Liver (tissue), 9 donors: Measurements from ENCODE around the gene TSSK2. TPM values are rescaled to one million over a fixed set of nuclear protein-coding genes. Genes with fewer than 3 reads are reported as not detected.

Source experiments
- DNase-seq: peaks from one replicate; pipeline ENCODE4 v3.0.0-alpha.2; 2017; ENCODE audit warnings: low spot score
- H3K27ac ChIP-seq, 2 donors: one replicate each; pipeline ENCODE4 v1.7.0; 2013; ENCODE audit warnings: inconsistent platforms in 2 of 2, low read length in 2 of 2, control low read depth in 1 of 2, low read depth in 1 of 2, mild to moderate bottlenecking in 1 of 2
- H3K27me3 ChIP-seq, 4 donors: one replicate each; pipeline versions ENCODE4 v1.6.1 to v1.7.0; 2013; ENCODE audit warnings: low read length in 3 of 4, inconsistent platforms in 1 of 4, mild to moderate bottlenecking in 1 of 4, moderate library complexity in 1 of 4; ENCODE audit not compliant: control insufficient read depth in 4 of 4, insufficient read depth in 4 of 4
- H3K36me3 ChIP-seq, 4 donors: one replicate each; pipeline versions ENCODE4 v1.6.1 to v1.7.0; 2013; ENCODE audit warnings: low read length in 3 of 4, mild to moderate bottlenecking in 3 of 4, low read depth in 1 of 4, moderate library complexity in 1 of 4; ENCODE audit not compliant: control insufficient read depth in 4 of 4, insufficient read depth in 3 of 4
- H3K4me1 ChIP-seq, 4 donors: one replicate each; pipeline versions ENCODE4 v1.6.1 to v1.7.0; 2013; ENCODE audit warnings: low read length in 3 of 4, mild to moderate bottlenecking in 3 of 4, moderate library complexity in 1 of 4; ENCODE audit not compliant: control insufficient read depth in 4 of 4, insufficient read depth in 4 of 4
- H3K4me3 ChIP-seq, 3 donors: one replicate each; pipeline versions ENCODE4 v1.6.1 to v1.7.0; 2013; ENCODE audit warnings: low read length in 3 of 3, control low read depth in 1 of 3, low read depth in 1 of 3, mild to moderate bottlenecking in 1 of 3
- H3K9ac ChIP-seq, 2 donors: one replicate each; pipeline ENCODE4 v1.7.0; 2013; ENCODE audit warnings: low read length in 2 of 2, mild to moderate bottlenecking in 2 of 2, moderate library complexity in 2 of 2, control low read depth in 1 of 2, low read depth in 1 of 2
- H3K9me3 ChIP-seq, 4 donors: one replicate each; pipeline versions ENCODE4 v1.6.1 to v1.7.0; 2013; ENCODE audit warnings: low read length in 3 of 4; ENCODE audit not compliant: control insufficient read depth in 4 of 4
- EGR1 ChIP-seq, 2 donors: IDR thresholded peaks; 2 replicates each; pipeline ENCODE4 v1.6.1; 2016 to 2018; ENCODE audit warnings: antibody characterized with exemption in 2 of 2, low read depth in 2 of 2
- FOXA1 ChIP-seq: IDR thresholded peaks from 2 replicates; pipeline ENCODE4 v1.6.1; 2016; ENCODE audit warnings: antibody characterized with exemption
- FOXA2 ChIP-seq: IDR thresholded peaks from 2 replicates; pipeline ENCODE4 v1.6.1; 2016; ENCODE audit warnings: antibody characterized with exemption
- GABPA ChIP-seq, 2 donors: IDR thresholded peaks in 1 of 2; conservative IDR thresholded peaks in 1 of 2; 2 replicates each; pipeline ENCODE4 v1.6.1; 2016; ENCODE audit warnings: antibody characterized with exemption in 2 of 2, mild to moderate bottlenecking in 1 of 2, moderate library complexity in 1 of 2
- HNF4A ChIP-seq, 2 donors: conservative IDR thresholded peaks; 2 replicates each; pipeline ENCODE4 v1.6.1; 2016; ENCODE audit warnings: antibody characterized with exemption in 2 of 2, mild to moderate bottlenecking in 2 of 2
- HNF4G ChIP-seq: IDR thresholded peaks from 2 replicates; pipeline ENCODE4 v1.6.1; 2016; ENCODE audit warnings: antibody characterized with exemption
- JUND ChIP-seq, 2 donors: IDR thresholded peaks; 2 replicates each; pipeline ENCODE4 v1.6.1; 2016; ENCODE audit warnings: antibody characterized with exemption in 2 of 2
- NR2F2 ChIP-seq: IDR thresholded peaks from 2 replicates; pipeline ENCODE4 v1.6.1; 2016; ENCODE audit warnings: antibody characterized with exemption
- RAD21 ChIP-seq, 2 donors: IDR thresholded peaks; 2 replicates each; pipeline ENCODE4 v1.6.1; 2016; ENCODE audit warnings: antibody characterized with exemption in 2 of 2, mild to moderate bottlenecking in 2 of 2
- SP1 ChIP-seq: IDR thresholded peaks from 2 replicates; pipeline ENCODE4 v1.6.1; 2018; ENCODE audit warnings: antibody characterized with exemption, mild to moderate bottlenecking
- YY1 ChIP-seq: IDR thresholded peaks from 2 replicates; pipeline ENCODE4 v1.6.1; 2016; ENCODE audit warnings: antibody characterized with exemption, mild to moderate bottlenecking
- WGBS: extraction: QIAGEN DNeasy Blood & Tissue Kit; methylation state at CpG from one replicate; pipeline ENCODE4 v1.1.7; 2013; 5-methylcytosine and 5-hydroxymethylcytosine counted together
- polyA plus RNA-seq, 2 donors: library from polyadenylated mRNA; stranded (reverse) in 1 of 2; unstranded in 1 of 2; fragments of 200-250 nt in 1 of 2; fragments of >200 nt in 1 of 2; fragmentation: Nextera tagmentation in 1 of 2; extraction: Ambion mirVana in 1 of 2; gene quantifications; one replicate each; pipeline versions ENCODE4 v1.2.1 to v1.2.3, GENCODE V29; 2013 to 2015
- total RNA-seq, 2 donors: library from RNA; depleted of rRNA; stranded (reverse); fragments of >200 nt; gene quantifications; one replicate each; pipeline ENCODE4 v1.2.3, GENCODE V29; 2014
- TF ChIP-seq, protein P1 (sequence below): IDR thresholded peaks from 2 replicates; pipeline ENCODE4 v1.6.1; 2016; ENCODE audit warnings: antibody characterized with exemption
- TF ChIP-seq, protein P2 (sequence below): IDR thresholded peaks from 2 replicates; pipeline ENCODE4 v1.6.1; 2016; ENCODE audit warnings: antibody characterized with exemption
- TF ChIP-seq, protein P3 (sequence below): fragments of 150-350 bp; IDR thresholded peaks from 2 replicates; pipeline ENCODE4 v1.5.1; 2017; ENCODE audit warnings: improper control_type of control experiment, low read depth, low read length; ENCODE audit not compliant: missing input control
- TF ChIP-seq, protein P4 (sequence below): IDR thresholded peaks from 2 replicates; pipeline ENCODE4 v1.6.1; 2016; ENCODE audit warnings: antibody characterized with exemption
- TF ChIP-seq, protein P5 (sequence below): IDR thresholded peaks from 2 replicates; pipeline ENCODE4 v1.6.1; 2016; ENCODE audit warnings: antibody characterized with exemption, mild to moderate bottlenecking
- donor health status: healthy.
- donor health status: healthy.
- donor health status: healthy.
- donor health status: healthy.
- donor health status: healthy.

Gene TSSK2
- total and polyA plus RNA-seq, 4 donors: 0.08 TPM; not detected in 3

DNA sequence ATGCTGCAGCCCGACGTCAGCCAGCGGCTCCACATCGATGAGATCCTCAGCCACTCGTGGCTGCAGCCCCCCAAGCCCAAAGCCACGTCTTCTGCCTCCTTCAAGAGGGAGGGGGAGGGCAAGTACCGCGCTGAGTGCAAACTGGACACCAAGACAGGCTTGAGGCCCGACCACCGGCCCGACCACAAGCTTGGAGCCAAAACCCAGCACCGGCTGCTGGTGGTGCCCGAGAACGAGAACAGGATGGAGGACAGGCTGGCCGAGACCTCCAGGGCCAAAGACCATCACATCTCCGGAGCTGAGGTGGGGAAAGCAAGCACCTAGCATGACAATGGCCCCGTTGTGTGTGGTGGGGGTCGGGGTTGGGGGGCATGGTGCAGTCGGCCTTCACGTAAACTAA is 1.0 kb downstream of the TSSK2 start (continued):
- TF ChIP-seq, protein P1, sequence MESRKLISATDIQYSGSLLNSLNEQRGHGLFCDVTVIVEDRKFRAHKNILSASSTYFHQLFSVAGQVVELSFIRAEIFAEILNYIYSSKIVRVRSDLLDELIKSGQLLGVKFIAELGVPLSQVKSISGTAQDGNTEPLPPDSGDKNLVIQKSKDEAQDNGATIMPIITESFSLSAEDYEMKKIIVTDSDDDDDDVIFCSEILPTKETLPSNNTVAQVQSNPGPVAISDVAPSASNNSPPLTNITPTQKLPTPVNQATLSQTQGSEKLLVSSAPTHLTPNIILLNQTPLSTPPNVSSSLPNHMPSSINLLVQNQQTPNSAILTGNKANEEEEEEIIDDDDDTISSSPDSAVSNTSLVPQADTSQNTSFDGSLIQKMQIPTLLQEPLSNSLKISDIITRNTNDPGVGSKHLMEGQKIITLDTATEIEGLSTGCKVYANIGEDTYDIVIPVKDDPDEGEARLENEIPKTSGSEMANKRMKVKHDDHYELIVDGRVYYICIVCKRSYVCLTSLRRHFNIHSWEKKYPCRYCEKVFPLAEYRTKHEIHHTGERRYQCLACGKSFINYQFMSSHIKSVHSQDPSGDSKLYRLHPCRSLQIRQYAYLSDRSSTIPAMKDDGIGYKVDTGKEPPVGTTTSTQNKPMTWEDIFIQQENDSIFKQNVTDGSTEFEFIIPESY: no peak
- TF ChIP-seq, protein P2, sequence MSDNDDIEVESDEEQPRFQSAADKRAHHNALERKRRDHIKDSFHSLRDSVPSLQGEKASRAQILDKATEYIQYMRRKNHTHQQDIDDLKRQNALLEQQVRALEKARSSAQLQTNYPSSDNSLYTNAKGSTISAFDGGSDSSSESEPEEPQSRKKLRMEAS: no peak

DNA sequence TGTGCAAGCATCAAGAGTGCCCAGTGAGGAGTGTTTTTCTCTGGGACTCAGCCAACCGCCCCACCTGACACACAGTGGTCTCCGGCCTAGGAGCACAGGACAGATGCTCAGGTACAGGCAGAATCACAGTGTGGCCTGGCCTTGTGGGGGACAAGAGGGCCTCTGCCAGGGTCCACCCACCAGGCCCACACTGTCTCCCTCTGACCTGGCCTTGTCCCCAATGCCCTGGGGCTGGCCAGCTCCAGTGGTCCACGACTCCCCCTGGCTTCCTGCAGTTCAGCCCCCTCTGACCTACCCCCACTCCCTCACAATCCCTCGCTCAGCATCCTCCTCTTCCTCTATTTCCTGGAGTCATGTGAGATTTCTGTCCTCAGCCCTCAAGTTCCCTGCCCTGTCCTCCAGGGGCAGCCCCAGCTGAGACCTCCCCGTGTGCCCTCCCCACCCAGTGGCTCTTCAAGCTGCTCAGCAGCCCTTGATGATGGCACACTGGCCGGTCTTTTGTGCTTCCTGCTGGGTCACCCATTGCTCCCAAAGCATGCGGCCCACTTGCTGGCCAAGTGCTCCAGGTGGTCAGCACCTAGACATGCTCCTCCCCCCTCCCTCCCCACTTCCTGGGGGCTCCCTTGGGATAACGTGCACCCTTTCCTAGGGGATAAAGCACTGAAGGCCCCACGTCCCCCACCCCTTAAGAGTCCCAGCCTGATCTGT is 1.7 kb downstream of the TSSK2 start:
- Histone ChIP-seq H3K4me3 (no peak overlapping the region), H3K27ac (no peak overlapping the region), H3K9me3 (no peaks in the 10 kb centered on the region), H3K4me1 (no peaks in the 10 kb centered on the region), H3K36me3 (peaks cover 2 to 41% (median 22%) of the 10 kb centered on the region in 4 donors), H3K27me3 (no peaks in the 10 kb centered on the region), H3K9ac (no peak overlapping the region)
- TF ChIP-seq GABPA (IDR thresholded peaks at IDR 0.05 in 1 of 2, conservative IDR thresholded peaks at IDR 0.05 in 1 of 2): no peak
- TF ChIP-seq, protein P1: no peak
- no peak for TF ChIP-seq HNF4A (conservative IDR thresholded peaks at IDR 0.05)
- TF ChIP-seq HNF4G: no peak
- TF ChIP-seq, protein P3, sequence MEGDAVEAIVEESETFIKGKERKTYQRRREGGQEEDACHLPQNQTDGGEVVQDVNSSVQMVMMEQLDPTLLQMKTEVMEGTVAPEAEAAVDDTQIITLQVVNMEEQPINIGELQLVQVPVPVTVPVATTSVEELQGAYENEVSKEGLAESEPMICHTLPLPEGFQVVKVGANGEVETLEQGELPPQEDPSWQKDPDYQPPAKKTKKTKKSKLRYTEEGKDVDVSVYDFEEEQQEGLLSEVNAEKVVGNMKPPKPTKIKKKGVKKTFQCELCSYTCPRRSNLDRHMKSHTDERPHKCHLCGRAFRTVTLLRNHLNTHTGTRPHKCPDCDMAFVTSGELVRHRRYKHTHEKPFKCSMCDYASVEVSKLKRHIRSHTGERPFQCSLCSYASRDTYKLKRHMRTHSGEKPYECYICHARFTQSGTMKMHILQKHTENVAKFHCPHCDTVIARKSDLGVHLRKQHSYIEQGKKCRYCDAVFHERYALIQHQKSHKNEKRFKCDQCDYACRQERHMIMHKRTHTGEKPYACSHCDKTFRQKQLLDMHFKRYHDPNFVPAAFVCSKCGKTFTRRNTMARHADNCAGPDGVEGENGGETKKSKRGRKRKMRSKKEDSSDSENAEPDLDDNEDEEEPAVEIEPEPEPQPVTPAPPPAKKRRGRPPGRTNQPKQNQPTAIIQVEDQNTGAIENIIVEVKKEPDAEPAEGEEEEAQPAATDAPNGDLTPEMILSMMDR: no peak
- TF ChIP-seq, protein P4, sequence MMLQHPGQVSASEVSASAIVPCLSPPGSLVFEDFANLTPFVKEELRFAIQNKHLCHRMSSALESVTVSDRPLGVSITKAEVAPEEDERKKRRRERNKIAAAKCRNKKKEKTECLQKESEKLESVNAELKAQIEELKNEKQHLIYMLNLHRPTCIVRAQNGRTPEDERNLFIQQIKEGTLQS: no peak
- no peak for TF ChIP-seq YY1
- TF ChIP-seq NR2F2: no peak
- 93% methylated on average over 9 of the region's 9 CpGs for WGBS
- no peak for DNase-seq

DNA sequence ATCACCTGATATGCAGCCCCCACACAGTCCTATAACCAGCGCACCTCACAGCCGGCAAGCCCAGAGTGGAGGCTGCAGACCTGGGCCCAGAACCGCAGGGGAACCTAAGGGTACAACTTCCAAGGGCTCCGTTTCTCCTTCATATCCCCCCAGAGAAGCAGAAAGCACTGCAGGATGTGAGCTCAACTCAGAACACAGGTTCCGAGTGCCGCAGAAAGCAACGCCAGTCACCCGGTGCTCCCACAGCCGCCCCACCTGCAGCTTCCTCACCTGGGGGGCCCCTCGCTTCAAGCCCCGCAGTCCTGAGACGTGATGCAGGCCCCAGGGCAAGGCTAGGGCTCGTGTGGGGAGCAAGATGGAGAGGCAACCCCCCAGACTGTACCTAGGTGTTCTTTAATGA is 2.5 kb downstream of the TSSK2 start:
- Histone ChIP-seq H3K4me1 (no peaks in the 10 kb centered on the region), H3K27me3 (no peaks in the 10 kb centered on the region), H3K27ac (no peak overlapping the region), H3K9ac (no peak overlapping the region), H3K4me3 (no peak overlapping the region), H3K9me3 (no peaks in the 10 kb centered on the region), H3K36me3 (peaks cover 6 to 48% (median 22%) of the 10 kb centered on the region in 4 donors)
- 97% methylated on average over 13 of the region's 13 CpGs for WGBS
- no peak for DNase-seq
- TF ChIP-seq HNF4A (conservative IDR thresholded peaks at IDR 0.05) (no peak), HNF4G (no peak), RAD21 (IDR thresholded peaks at IDR 0.05) (no peak), NR2F2 (no peak), GABPA (IDR thresholded peaks at IDR 0.05 in 1 of 2, conservative IDR thresholded peaks at IDR 0.05 in 1 of 2) (no peak), JUND (IDR thresholded peaks at IDR 0.05) (no peak), SP1 (no peak), FOXA1 (no peak), FOXA2 (no peak), EGR1 (IDR thresholded peaks at IDR 0.05; ENCODE audit: low read depth in 2 of 2) (no peak), YY1 (no peak)
- TF ChIP-seq, protein P2: no peak
- TF ChIP-seq, protein P3: no peak
- TF ChIP-seq, protein P5, sequence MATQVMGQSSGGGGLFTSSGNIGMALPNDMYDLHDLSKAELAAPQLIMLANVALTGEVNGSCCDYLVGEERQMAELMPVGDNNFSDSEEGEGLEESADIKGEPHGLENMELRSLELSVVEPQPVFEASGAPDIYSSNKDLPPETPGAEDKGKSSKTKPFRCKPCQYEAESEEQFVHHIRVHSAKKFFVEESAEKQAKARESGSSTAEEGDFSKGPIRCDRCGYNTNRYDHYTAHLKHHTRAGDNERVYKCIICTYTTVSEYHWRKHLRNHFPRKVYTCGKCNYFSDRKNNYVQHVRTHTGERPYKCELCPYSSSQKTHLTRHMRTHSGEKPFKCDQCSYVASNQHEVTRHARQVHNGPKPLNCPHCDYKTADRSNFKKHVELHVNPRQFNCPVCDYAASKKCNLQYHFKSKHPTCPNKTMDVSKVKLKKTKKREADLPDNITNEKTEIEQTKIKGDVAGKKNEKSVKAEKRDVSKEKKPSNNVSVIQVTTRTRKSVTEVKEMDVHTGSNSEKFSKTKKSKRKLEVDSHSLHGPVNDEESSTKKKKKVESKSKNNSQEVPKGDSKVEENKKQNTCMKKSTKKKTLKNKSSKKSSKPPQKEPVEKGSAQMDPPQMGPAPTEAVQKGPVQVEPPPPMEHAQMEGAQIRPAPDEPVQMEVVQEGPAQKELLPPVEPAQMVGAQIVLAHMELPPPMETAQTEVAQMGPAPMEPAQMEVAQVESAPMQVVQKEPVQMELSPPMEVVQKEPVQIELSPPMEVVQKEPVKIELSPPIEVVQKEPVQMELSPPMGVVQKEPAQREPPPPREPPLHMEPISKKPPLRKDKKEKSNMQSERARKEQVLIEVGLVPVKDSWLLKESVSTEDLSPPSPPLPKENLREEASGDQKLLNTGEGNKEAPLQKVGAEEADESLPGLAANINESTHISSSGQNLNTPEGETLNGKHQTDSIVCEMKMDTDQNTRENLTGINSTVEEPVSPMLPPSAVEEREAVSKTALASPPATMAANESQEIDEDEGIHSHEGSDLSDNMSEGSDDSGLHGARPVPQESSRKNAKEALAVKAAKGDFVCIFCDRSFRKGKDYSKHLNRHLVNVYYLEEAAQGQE: no peak
